Measurements from ENCODE around the gene NDFIP1.

NDFIP1 gene

GRCh38 chr5:142091922-142092321, 16.7 kb upstream of the NDFIP1 start:
- TF ChIP-seq CTCF (IDR thresholded peaks at IDR 0.05; ENCODE audit: extremely low read depth, missing control alignments) = no peak
- DNase-seq (ENCODE audit: low spot score) = no peak

GRCh38 chr5:142095035-142095434, 13.5 kb upstream of the NDFIP1 start:
- no peak for DNase-seq (ENCODE audit: low spot score)
- no peak for TF ChIP-seq CTCF (IDR thresholded peaks at IDR 0.05; ENCODE audit: extremely low read depth, missing control alignments)

GRCh38 chr5:142095651-142096330, 12.8 kb upstream of the NDFIP1 start:
- TF ChIP-seq CTCF (IDR thresholded peaks at IDR 0.05; ENCODE audit: extremely low read depth, missing control alignments) = no peak
- no peak for DNase-seq (ENCODE audit: low spot score)

GRCh38 chr5:142096382-142096781, 12.2 kb upstream of the NDFIP1 start:
- no peak for DNase-seq (ENCODE audit: low spot score)
- no peak for TF ChIP-seq CTCF (IDR thresholded peaks at IDR 0.05; ENCODE audit: extremely low read depth, missing control alignments)

GRCh38 chr5:142097681-142098080, 10.9 kb upstream of the NDFIP1 start:
- DNase-seq (ENCODE audit: low spot score) = no peak
- no peak for TF ChIP-seq CTCF (IDR thresholded peaks at IDR 0.05; ENCODE audit: extremely low read depth, missing control alignments)

- DNase-seq (ENCODE audit: low spot score) = no peak
- TF ChIP-seq CTCF (IDR thresholded peaks at IDR 0.05; ENCODE audit: extremely low read depth, missing control alignments) = no peak
These were observed 10.3 kb upstream of the NDFIP1 start for GRCh38 chr5:142098275-142098674.

- DNase-seq (ENCODE audit: low spot score) = no peak
- TF ChIP-seq CTCF (IDR thresholded peaks at IDR 0.05; ENCODE audit: extremely low read depth, missing control alignments) = no peak
These were observed 9.6 kb upstream of the NDFIP1 start for GRCh38 chr5:142098931-142099330.
